ENCODE data around the gene MTARC1.

DNA sequence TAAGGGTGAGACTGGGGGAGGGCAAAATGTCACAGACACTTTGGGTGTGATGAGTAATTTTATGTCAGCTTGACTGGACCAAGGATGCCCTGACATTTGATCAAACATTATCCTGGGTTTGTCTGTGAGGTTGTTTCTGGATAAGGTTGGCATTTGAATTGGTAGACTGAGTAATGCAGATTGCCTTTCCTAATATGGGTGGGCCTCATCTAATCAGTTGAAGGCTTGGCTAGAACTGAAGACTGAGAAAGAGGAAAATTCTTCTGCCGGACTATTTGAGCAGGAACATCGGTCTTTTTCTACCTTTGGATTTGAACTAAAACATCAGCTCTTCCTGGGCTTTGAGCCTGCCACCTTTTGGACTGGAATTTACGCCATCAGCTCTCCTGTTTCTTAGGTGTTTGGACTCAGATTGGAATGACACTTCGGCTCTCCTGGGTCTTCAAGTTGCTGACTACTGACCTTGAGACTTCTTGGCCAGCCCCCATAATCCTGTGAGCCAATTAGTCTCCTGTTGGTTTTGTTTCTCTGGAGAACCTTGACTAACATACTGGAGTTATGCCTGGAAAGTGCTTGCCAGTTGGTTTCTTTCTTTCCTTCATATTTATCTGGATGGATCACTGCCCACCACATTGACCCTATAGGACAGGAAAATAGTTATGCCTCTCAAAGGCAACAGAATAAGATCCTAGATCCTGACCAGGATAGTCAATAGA, 47.6 kb downstream of the MTARC1 start:
- TF ChIP-seq, protein P1, sequence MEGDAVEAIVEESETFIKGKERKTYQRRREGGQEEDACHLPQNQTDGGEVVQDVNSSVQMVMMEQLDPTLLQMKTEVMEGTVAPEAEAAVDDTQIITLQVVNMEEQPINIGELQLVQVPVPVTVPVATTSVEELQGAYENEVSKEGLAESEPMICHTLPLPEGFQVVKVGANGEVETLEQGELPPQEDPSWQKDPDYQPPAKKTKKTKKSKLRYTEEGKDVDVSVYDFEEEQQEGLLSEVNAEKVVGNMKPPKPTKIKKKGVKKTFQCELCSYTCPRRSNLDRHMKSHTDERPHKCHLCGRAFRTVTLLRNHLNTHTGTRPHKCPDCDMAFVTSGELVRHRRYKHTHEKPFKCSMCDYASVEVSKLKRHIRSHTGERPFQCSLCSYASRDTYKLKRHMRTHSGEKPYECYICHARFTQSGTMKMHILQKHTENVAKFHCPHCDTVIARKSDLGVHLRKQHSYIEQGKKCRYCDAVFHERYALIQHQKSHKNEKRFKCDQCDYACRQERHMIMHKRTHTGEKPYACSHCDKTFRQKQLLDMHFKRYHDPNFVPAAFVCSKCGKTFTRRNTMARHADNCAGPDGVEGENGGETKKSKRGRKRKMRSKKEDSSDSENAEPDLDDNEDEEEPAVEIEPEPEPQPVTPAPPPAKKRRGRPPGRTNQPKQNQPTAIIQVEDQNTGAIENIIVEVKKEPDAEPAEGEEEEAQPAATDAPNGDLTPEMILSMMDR (optimal IDR thresholded peaks at IDR 0.05 in 1 of 3, IDR thresholded peaks at IDR 0.05 in 1 of 3, conservative IDR thresholded peaks at IDR 0.05 in 1 of 3; ENCODE audit: extremely low read depth in 1 of 3, insufficient read depth in 2 of 3, low read length in 3 of 3): no peak
- no peak for TF ChIP-seq EZH2 (IDR thresholded peaks at IDR 0.05; ENCODE audit: low read length)

All from keratinocyte (primary cell).